Sigmoid colon (tissue), 4 donors: ENCODE data around the gene MOCOS.

Source experiments
- POLR2A ChIP-seq, 2 donors: fragments of 450-650 bp; IDR thresholded peaks; one replicate each; pipeline ENCODE4 v1.6.1; 2016; ENCODE audit warnings: antibody characterized with exemption in 2 of 2, mild to moderate bottlenecking in 2 of 2, moderate library complexity in 2 of 2
- POLR2AphosphoS5 ChIP-seq, 4 donors: sonication (generic); formaldehyde crosslinking; IDR thresholded peaks; one replicate each; pipeline ENCODE4 v1.6.1; 2017; ENCODE audit warnings: antibody characterized with exemption in 4 of 4
- TF ChIP-seq, protein P1 (sequence below), 4 experiments: fragments of 450-650 bp in 3 of 4; fragments of 200-600 bp in 1 of 4; IDR thresholded peaks; one replicate each; pipeline ENCODE4 v1.5.1; 2016 to 2019; ENCODE audit warnings: antibody characterized with exemption in 4 of 4, mild to moderate bottlenecking in 3 of 4, moderate library complexity in 2 of 4

DNA sequence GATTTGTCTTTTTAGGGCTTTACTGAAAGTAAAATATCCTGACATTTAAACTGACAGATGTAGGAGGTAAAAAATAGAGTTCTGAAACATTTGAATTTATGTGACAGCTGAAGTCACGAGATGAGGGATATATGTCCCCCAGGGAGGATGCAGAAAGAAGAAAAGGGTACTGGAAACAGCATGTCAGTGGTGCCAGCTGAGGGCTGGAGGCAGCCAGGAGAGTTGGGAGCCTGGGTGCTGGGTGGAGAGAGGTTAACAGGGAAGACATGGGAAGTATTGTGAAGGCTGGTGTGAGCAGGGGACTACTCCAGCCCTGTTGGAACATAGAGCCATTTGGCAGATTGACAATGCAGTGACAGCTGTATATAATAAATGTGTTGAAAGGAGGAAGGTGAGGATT is 11.8 kb upstream of the MOCOS start:
- TF ChIP-seq, protein P1, sequence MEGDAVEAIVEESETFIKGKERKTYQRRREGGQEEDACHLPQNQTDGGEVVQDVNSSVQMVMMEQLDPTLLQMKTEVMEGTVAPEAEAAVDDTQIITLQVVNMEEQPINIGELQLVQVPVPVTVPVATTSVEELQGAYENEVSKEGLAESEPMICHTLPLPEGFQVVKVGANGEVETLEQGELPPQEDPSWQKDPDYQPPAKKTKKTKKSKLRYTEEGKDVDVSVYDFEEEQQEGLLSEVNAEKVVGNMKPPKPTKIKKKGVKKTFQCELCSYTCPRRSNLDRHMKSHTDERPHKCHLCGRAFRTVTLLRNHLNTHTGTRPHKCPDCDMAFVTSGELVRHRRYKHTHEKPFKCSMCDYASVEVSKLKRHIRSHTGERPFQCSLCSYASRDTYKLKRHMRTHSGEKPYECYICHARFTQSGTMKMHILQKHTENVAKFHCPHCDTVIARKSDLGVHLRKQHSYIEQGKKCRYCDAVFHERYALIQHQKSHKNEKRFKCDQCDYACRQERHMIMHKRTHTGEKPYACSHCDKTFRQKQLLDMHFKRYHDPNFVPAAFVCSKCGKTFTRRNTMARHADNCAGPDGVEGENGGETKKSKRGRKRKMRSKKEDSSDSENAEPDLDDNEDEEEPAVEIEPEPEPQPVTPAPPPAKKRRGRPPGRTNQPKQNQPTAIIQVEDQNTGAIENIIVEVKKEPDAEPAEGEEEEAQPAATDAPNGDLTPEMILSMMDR (IDR thresholded peaks at IDR 0.05) = no peak
- no peak for TF ChIP-seq POLR2A (IDR thresholded peaks at IDR 0.05)
- no peak for TF ChIP-seq POLR2AphosphoS5 (IDR thresholded peaks at IDR 0.05)
